HG02610 (cell line): ENCODE data around the gene TYW1B.
"Not testable (repeated sequence)": the region's sequence is repeated elsewhere in the genome, so short reads cannot be mapped to it uniquely, and the experiment has no call there.

ENCODE experiments used
- ATAC-seq: cut with Tn5 transposase; IDR thresholded peaks from one replicate; pipeline ENCODE4 v1.9.1; 2021; ENCODE audit warnings: mild to moderate bottlenecking, moderate library complexity; ENCODE audit not compliant: unreplicated experiment

Gene TYW1B

DNA sequence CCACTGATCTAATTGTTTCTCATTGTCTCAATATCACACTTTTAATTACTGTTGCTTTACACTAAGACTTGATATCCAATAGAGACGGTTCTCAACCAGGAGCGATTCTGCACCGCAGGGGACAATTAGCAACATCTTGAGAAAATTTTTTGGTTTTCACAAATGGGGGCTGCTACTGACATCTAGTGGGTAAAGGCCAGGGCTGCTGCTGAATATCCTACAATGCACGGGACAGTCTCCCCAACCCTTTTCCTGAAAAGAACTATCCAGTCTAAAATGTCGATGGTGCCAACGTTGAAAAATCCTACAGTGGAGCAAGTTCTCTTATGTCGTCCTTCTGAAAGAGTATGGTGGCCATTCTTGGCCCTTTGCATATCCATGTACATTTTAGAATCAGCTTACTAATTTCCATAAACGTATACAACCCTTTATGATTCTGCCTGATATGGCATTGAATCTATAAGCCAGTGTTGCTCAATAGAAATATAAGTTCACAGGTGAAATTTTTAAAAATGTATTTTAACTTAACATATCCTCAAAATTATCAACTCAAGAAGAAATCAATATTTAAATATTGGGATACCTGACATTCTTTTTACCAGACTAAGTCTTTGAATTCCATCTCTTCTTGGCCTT, 192.6 kb downstream of the TYW1B start:
- peak; percentile 55 for ATAC-seq

- ATAC-seq: not testable (repeated sequence)
Measured at GRCh38 chr7:72632765-72633292, 195.2 kb downstream of the TYW1B start.

- not testable (repeated sequence) for ATAC-seq
Measured at GRCh38 chr7:72628375-72628774, 199.6 kb downstream of the TYW1B start.

GRCh38 chr7:72626428-72627011, 201.5 kb downstream of the TYW1B start:
- ATAC-seq: peak; percentile 33

GRCh38 chr7:72625721-72626423, 202.1 kb downstream of the TYW1B start:
- peak; percentile 99 for ATAC-seq

DNA sequence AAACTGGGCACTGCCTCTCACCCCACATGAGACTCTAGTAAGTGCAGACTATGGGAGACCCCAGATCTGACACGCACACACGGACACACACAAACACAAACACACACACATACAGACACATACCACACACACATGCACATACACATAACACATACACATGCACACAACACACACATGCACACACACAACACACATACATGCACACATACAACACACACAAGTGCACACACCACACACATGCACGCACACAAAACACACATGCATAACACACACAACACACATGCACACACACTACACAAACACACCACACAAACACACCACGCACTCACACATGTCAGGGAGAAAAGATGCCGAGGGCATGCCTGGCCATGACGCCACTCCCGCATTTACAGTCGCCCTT, 205.5 kb downstream of the TYW1B start:
- ATAC-seq: no peak

DNA sequence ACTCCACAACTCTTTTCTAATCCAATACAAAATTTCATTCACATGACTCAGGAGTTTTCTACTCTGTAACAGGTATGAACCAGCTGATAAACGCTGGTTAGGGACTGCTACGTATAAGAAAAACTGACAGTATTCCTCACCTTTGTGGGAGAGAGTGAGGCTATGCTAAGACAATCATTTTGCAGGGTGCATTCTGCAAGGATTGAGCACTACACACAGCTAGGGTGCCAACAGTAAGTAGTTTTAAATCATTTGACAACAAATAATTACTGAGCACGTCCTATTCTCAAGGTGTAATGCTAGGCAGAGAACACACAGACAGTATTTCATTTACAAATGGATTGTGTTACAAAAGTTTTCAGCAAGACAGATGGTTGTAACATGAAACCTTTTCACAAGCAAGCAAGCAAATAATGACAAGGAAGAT, 206.2 kb downstream of the TYW1B start:
- not testable (repeated sequence) for ATAC-seq

DNA sequence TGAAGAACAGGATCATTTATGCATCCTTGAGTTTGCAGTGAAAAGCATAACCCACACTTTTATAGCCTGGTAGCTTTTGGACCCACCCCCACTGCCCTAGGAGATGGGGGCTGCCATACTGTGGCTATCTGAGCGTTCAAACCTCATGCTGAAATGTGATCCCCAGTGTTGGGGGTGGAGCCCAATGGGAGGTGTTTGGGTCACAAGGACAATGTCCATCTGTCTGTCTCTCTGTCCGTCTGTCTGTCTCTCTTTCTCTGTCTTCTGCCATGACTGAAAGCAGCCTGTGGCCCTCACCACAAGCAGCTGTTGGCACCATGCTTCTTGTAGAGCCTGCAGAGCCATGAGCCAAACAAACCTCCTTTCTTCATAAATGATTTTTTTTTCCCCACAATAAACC, 207.1 kb downstream of the TYW1B start:
- not testable (repeated sequence) for ATAC-seq

- ATAC-seq: not testable (repeated sequence)
Measured at GRCh38 chr7:72618435-72619180, 209.4 kb downstream of the TYW1B start.

GRCh38 chr7:72609761-72610160, 218.2 kb downstream of the TYW1B start:
- ATAC-seq: not testable (repeated sequence)

DNA sequence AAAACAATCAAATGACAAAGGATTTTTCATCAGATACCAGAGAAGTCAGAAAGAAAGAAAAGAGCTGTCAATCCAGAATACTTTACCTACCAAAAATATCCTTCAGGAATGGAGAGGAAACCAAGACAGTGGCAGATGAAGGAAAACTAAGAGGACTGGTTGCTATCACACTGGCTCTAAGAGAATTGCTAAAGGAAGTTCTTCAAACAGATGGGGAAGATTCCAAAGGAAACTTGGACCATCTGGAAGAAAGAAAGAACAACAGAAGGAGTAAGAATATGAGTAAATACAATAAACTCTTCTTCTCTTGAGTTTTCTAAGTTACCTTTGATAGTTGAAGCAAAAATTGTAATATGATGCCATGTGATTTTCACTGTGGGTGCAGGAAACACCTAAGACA, 220.0 kb downstream of the TYW1B start:
- ATAC-seq: not testable (repeated sequence)

DNA sequence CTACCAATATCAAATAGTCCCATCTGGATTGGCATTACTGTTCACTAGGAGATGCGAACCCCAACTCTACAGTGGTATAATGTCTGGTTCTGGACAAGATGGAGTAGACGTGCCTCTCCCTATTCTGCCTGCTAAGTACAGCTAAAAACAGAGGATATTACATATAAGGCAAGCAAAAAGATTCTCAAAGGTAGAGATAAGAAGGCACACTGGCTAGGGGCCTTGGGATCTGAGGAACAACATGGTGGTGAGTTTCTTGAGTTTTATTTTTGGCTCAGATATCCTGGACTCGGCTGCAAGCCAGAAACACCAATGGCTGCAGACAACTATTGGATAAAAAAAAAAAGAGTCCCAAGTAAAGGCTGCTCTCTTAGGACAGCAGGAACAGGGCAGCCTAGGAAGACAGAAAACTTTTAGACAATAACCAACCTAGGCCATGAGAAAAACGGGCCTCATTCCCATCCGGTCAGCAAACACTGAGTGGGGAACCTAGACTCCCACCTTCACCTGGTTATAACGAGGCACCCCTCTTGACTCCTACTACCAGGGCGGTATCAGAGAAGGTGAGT, 222.1 kb downstream of the TYW1B start:
- ATAC-seq: not testable (repeated sequence)

DNA sequence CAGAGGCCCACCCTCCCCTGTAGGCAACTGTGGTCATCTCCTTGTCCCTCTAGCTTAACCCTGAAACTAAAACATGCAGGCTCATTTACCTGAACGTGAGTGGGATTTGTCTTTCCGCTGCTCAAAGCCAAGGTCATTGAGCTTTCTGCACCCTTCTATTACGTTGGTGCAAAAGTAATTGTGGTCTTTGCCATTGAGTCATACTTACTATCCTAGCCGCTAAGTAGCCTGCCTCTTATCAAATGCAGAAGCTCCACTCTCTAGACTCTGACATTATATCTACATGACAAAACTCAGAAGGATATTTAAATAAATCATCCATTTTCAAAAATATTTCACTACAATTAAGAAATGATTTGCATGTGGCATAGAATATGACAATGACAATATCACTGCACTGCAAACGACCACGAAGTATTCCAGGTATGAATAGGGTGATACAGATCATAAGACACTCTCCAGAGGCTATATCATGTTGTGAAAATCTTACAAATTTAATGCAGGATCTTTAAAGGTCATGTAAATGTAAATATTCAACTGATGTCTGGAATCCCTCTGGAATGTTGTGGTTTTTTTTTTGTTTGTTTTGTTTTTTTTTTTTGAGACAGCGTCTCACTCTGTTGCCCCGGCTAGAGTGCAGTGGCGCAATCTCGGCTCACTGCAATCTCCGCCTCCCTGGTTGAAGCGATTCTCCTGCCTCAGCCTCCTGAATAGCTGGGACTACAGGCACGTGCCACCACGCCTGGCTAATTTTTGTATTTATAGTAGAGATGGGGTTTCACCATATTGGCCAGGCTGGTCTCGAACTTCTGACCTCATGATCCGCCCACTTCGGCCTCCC, 223.0 kb downstream of the TYW1B start:
- not testable (repeated sequence) for ATAC-seq

DNA sequence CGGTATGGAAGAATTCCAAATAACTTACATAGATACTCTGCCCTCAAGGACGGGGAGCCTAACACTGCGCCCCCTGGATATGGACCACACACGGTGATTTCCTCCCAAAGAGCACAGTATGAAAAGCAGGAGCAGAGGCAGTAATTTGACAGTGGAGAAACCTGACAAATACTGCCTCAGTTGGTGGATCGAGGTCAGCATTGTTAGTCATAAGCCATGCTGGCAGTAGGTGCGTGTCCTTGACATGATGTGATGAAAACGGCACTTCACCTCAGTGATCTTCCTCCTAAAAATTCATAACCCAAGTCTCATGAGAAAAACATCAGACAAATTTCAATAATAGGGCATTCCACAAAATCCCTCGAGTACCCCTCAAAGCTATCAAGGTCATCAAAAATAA, 224.5 kb downstream of the TYW1B start:
- ATAC-seq: not testable (repeated sequence)

GRCh38 chr7:72603073-72603472, 224.9 kb downstream of the TYW1B start:
- no peak for ATAC-seq

- not testable (repeated sequence) for ATAC-seq
Measured at GRCh38 chr7:72601683-72602082, 226.3 kb downstream of the TYW1B start.

DNA sequence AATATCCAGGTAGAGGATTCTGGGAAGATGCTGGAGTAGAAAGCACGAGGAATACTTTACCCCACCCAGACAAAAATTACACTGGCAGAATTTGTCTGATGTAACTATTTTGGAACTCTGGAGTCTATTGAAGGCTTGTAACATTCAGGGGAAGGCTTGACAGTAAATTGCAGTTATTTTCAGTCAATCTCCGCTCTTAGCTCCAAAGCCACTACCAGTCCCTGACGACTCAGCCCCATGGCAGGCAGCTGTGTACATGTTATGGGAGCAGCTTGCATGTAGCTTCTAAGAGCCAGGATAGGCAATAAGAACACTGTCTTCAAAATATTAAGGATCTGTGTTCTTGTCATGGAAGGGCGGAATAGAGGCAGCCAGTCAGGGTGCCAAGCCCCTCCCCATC, 238.0 kb downstream of the TYW1B start:
- not testable (repeated sequence) for ATAC-seq

GRCh38 chr7:72587267-72587666, 240.7 kb downstream of the TYW1B start:
- not testable (repeated sequence) for ATAC-seq

DNA sequence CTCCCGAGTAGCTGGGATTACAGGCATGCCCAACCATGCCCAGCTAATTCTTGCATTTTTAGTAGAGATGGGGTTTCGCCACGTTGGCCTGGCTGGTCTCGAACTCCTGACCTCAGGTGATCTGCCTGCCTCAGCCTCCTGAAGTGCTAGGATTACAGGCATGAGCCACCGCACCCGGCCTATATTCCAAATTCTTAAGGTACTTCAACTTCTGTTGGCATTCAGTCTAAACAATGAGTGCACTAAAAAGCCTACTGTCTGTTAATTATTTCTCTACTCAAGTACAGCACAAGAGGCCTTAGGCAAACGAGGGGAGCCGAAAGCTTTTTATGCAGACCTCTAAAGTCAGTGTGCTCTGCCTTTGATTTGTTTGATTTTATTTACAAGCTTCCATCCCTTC, 243.4 kb downstream of the TYW1B start:
- not testable (repeated sequence) for ATAC-seq
